ENCODE measurements around the gene SORBS2.

The SORBS2 gene

DNA sequence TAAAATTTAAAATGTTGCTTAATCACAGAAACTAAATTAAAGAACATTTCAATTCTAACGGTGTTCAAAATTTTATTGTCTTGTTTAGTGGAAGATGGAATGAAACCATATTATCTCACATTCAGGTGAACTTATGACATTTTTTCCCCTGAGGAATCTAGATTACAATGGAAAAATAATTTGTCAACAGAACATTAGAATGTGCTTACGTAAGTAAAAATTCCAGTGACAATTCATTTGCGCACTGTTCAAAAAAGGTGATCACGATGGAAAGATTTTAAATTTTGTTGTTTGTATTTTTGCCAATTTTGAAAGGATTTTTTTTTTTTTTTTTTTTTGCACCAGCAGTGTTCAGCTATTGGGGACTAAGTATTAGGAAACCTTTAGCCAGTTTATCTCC lies 23.3 kb upstream of the SORBS2 start:
- DNase-seq (ENCODE audit: low read depth) = no peak

DNA sequence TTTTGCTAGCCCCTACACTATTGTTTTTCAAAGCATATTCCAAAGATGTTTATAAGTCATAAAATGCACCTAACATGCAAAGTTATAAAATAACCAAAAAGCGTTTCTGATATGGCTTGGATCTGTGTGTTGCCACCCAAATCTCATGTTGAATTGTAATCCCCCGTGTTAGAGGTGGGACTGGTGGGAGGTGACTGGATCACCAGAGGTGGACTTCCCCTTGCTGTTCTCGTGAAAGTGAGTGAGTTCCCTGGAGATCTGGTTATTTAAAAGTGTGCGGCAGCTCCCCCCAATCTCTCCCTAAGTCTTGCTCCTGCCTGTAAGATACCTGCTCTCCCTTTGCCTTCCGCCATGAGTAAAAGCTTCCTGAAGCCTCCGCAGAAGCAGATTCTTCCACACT lies 22.8 kb upstream of the SORBS2 start:
- DNase-seq (ENCODE audit: low read depth) = no peak

DNA sequence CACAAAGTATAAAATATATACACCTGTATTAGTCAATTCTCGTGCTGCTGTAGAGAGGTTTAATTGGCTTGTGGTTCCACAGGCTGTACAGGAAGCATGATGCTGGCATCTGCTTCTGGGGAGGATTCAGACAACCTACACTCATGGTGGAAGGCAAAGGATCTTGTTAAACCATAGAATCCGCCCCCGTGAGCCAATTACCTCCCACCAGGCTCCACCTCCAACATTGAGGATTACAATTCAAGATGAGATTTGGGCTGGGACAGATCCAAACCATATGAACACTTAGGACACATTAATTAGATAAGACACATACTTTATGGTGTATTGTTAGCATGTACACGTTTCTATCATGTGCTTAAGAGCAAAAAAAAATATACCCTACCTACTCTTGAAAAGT lies 22.1 kb upstream of the SORBS2 start:
- no peak for DNase-seq (ENCODE audit: low read depth)

DNA sequence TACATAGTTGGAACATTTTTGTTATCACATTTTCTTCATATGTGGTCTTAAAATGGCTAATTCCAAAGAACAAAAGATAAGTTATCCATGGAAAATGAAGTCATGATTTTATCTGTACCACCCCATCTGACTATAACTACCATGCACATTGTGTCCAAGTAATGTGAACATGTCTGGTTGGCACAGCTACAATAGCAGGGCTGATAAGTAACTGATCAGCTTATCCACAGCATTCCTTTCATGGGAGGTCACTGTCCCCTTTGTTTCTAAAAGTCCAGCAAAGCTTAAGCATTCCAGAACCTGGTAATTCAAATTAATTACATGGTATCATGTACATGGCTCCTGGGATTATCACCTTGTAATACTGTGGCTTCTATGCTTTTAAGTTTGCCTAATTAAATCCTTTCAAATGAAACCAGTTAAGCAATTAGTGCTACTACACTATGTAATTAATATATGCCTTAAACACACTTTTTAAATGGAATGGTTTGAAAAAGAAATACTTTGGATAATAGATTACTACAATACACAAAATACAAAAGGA lies 21.1 kb upstream of the SORBS2 start:
- DNase-seq (ENCODE audit: low read depth) = no peak

DNA sequence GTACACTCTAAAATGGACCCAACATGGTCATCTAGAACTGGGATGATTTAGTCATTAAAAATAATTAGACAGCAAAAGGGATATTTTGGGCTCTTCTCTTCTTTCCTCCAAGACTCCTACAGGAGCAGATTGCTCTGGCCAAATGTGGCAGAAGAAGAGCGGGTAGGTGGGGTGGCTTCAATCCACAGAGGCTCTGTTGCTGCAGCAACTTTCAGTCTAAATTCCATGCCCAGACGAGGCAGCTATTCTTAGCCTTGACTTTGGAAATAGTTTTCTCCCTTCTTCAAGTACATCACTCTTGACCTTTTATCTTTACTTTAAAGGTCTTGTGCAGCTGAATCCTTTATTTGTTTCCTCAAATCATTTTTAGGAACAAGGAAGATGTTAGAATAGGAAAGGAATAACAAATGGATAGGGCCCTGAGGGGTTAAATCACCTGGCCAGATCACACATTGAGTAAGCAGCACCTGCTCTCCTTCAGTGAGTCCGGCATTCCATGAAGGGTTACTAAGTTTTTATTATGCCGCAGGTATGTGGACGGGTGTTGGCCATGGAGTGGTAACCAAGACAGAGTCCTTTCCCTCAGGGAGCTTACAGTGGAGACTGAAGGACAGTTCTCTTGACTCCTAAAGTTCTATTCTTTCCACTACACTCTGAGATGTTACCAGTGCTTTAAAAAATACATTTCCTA lies 19.3 kb upstream of the SORBS2 start:
- DNase-seq (ENCODE audit: low read depth) = no peak

DNA sequence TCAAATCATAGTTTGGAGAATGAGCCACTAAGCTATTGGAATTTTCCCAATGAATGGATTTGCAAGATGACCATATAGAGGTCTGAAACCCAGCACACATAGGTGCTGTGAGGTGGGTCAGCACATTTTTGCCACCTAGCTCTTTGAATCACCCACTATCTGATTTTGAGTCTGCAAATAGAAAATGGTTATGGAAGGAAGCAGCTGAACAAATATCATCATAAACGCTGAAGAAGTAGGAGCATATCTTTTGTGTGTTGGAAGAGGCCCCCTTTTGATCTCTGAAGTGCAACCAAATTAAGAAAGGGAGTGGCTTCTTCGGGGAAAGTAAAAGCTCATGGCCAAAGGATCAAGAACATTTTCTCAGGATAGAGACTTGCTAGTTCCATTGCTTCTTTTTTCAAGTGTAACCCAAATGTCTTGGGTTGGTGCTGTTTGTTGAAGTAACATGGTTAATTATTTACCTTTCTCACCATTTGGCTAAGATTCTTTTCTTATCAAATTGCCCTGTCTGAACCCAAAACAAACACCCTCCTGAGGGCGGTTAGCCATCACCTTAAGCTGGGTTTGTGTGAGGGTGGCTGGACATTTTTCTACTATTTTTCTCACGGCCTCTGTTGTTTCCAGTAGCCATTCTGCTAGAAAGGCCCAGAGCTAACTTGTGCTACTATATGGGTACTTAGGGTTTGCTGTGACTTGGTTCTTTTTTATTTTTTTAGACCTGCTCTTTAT lies 18.4 kb upstream of the SORBS2 start:
- no peak for DNase-seq (ENCODE audit: low read depth)

DNA sequence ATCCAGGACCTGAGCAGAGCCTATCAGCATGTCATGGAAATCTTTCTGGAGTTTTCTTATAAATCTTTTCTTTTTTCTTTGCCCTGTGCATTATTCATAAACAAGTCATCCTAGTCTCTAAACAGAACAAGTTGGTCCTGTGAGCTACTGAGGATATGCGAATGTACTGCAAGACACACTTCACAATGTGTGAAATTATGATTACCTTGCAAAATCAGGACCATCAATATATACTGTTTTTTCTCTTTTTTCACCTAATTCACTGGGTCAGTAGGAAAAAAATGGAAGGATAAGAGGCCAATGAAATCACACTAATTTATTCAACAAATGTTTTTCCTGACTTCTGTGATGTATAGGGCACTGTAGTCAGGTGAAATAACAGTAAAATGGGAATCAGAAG lies 14.4 kb upstream of the SORBS2 start:
- DNase-seq (ENCODE audit: low read depth) = no peak

DNA sequence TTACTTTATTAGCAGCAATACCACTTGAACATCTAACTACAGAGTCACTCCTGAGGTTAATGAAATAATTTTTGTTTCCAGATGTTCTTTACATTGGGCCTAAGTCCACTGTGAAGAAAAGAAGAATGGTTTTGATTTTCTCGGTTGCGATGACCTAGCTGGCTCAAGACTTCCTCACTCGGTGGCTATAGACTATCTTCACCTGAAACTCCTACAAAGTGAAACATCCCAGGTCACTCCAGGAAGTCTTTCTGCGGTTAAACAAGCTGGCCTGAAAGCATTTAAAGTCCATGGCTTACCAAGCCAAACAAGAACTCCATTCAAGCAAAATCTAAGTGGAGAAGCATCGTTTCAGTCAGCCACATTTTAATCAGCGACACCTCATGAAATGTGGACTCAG lies 13.7 kb upstream of the SORBS2 start:
- DNase-seq (ENCODE audit: low read depth) = no peak

DNA sequence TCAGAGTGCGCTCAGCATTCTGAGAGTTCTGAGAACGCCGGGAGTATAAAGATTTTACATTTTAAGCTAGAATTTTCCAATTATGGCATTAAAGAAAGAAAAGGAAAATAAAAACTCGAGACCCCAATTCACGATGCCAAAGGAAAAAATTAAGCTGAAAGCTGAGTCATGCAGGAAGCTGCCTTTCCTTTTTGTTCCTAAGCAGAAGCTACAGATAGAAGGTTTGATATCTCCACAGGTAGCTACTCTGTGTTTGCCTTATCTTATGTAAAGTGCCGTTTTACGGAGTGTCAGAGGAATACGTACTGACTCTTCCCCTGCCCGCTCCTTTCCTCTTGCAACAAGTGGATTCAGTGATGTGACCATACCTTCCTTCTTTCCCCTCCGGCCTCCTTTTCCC lies 10.8 kb upstream of the SORBS2 start:
- no peak for DNase-seq (ENCODE audit: low read depth)

DNA sequence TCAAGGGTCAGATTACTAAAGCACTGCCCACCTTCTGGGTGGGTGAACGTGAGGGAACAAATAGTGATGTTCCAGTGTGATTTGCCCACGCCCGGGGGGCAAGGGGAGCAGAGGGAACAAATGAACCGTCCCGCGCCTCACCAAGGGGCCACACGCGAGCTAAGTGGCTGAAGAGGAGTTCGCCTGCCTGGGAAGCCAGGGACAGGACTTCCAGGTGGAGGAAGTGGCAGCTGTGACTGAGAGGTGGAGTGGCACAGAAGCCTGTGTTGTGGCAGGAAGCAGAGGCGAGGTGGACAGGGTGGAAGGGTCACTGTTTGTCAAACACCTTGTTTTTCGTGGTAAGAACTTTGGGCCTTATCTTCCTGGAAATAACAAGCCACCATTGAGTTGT lies 9.0 kb upstream of the SORBS2 start:
- DNase-seq (ENCODE audit: low read depth) = no peak

DNA sequence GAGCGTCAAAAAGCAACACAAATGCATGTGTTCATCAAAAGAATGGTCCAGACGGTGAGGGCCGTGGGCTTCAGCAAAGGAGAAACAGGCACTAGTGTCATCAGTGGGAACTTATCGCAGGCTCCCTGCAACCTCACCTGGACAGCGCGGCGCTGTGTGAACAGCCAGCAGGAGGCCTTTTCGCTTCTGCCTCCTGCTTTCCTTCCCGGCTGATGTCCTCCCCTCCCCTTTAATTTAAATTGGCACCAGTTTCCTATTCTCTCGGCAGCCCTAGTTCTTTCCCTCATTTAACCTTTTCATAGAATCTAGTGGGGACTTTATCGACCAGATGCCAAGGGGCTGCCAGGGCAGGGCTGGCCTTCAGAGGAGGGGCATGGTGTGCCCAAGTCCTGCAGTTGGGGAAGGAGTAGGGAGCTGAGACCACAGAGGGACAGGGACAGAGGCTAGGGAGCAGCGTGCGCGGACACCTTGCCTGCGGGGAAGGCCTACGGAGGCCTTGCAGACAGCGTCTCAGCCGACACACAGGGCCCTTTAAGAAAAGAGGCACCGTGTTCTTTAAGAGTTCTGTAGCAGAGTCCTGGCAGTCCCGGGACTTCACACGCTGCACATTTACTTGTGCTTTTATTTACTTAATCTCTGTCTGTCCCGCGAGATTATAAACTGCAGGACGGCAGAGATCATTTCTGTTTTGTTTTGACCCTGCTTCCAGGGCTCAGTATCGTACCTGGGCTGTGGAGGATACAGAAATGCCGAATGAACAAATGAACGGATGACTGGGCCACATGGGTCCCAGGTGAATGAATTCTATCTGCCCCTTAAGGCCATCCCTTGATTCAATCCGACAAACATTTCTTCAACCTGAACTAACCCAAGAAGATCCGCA lies 8.4 kb upstream of the SORBS2 start:
- no peak for DNase-seq (ENCODE audit: low read depth)

DNA sequence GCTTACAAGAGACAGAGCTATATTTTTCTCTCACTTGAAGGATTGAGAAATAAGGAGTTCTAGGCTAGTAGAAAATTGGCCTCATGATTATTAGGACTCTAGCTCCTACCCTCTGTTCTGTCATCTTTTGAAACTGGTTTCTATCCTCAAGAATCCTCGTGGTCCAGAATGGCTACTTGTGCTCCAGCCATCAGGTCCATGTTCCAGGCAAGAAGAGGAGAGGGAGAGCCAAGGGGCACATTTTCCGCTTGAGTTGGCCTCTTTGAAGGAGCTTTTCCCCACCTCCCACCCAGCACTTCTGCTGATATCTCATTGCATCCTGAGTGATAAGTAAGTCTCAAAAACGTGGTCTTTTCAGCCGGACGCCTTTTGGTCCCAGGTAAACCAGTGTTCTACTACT lies 7.2 kb upstream of the SORBS2 start:
- DNase-seq (ENCODE audit: low read depth) = no peak

DNA sequence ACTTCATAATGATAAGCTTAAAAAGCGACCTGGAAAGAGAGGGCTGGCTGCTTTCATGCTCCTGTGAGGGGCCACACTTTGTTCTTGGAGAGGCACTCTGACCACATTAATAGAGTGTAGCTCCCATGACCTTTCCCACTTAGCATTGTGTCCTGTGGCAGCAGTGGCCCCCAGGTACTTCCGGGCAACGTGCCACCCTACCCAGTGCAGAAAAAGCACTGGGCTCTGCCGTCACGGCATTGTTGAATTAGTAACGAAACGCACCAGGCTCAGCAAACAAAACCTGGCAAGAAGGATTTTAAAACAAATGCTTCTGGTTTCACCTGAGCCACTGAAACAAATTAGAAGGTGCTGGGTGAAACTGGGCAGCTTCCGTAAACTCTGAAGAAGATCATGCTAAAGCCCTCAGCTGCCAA lies 5.4 kb upstream of the SORBS2 start:
- no peak for DNase-seq (ENCODE audit: low read depth)

DNA sequence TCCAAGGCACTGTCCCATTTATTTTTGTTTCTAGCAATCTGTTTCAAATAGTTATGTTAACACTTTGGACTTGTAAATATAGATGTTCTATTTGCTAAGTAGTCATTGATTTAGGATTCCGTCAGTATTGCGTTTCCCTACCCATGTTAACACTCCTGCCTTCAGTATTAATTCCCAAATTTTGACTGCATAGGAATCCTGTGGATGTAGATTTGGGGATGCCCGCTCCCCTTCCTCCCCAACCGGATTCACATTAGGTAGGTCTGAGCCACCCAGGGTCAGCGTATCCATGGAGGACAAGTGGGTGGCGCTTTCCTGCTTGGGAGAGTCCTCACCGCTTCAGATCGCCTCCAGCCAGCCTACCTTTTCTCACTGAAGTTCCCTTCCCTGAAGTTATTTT lies 1.1 kb upstream of the SORBS2 start:
- DNase-seq (ENCODE audit: low read depth) = no peak

DNA sequence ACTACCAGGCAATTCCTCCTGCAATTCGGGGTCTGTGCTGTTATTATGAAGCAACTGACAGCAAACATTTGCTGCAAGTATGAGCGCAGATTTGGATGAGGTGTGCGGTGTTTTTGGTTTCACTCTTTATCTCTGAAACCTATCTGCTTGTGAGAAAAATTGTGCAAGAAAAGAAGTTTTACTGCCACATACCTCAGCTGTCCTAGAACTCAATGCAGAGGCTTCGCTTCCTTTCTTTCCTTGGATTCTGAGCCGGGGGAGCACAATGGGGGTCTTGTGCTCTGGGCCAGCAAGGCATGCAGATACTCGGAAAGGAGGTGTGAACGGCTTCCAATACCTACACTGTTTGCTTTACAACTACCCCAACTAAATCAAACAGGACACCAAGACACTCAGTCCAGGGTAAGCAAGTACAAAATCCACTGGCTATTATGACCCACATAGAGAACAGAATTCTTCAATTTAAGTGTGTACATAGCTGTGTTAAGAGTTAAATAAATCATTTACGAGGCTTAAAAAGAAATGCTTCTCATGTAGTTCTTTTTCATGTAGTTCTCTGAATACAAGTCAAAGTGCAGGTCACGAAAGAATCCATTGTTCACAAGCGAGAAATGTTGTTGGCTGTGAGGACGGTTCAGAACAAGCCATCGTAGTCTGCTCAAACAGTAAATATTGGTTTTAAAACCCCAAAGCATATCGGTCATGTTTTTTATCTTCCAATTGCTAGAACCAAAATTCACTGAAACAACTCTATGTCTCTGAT lies 1.1 kb downstream of the SORBS2 start:
- DNase-seq (ENCODE audit: low read depth) = no peak

DNA sequence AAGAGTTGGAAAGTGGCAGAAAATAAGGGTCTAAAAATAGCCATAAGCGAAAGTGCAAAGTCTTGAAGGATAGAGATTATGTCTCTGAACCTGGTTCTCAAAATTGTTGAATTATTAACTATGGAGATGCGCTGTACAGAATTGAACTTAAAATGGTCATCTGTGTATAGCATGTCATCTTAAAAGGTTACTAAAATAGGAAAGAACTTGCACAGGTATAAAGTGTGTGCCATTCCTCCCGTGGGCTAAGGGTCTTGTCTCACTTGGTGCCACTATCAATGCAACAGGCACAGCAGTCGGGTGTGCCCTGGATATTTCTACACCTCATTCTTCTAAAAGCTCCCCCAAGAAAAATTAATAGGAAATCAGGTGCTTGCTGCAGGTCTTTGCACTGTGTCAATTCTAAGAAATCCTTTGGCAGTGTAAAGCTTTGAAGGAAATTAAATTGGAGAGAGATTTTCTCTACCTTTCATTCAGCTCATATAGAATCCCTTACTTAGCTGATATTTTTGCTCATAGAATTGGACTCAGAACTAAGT lies 2.4 kb downstream of the SORBS2 start:
- DNase-seq (ENCODE audit: low read depth) = no peak

DNA sequence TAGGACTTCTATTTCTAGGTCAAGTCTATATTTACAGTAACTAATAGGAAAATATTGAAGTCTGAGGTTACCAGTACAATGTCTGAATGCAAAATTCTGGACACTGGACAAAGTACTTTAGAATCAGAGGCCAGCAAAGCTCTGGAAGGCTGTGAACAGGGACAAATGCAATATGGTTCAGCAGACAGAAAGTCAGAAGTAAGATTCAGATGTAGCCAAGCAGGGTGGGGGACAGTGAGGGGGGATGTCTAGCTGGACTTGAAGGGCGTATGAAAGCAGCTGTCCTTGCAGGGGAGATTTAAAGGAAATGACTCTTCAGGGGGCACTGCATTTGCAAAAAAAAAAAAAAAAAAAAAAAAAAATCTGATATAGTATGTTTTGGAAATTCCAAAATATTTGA lies 2.9 kb downstream of the SORBS2 start:
- DNase-seq (ENCODE audit: low read depth) = no peak

DNA sequence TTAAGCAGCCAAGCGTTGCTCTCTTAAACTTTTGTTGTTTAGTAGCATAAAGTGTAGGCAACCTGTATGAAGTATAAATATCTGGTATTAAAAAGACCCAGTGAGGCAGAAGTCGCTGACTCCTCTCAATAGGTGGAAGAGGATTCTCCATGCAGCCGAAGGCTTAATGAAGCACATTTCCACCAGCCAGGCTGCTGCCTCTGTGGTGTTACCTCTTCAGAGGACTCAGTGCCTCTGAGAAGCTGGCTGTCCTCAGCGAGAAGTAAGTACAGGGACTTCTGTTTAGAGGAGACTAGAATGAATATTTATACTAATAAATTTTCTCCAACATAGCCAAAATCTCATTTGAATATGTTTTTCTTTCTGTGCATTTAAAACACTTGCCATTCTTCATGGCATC lies 6.0 kb downstream of the SORBS2 start:
- no peak for DNase-seq (ENCODE audit: low read depth)

DNA sequence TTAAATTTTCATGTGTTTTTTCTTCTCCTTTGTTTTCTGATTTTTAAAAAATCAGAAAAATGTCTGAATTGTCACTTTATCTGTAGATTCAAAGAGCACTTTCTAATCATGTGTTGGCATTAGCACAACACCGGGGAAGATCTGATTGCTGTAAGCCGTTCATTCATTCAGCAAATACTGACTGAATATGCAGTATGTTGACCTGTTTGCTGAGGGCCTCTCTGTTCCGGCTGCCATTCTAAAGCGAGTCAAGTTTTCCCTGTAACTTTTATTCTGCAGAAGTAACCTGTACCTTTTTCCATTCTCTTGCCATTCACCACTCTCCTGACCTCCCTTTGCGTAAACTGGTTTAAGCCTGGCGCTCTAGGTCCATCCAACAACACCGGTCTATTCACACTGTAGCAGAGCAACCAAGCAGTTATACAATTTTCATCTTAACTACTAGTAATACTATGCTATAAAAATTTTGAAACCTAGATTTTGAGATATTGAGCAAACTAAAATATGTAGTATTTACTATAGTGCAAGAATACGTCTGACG lies 6.7 kb downstream of the SORBS2 start:
- DNase-seq (ENCODE audit: low read depth) = no peak

DNA sequence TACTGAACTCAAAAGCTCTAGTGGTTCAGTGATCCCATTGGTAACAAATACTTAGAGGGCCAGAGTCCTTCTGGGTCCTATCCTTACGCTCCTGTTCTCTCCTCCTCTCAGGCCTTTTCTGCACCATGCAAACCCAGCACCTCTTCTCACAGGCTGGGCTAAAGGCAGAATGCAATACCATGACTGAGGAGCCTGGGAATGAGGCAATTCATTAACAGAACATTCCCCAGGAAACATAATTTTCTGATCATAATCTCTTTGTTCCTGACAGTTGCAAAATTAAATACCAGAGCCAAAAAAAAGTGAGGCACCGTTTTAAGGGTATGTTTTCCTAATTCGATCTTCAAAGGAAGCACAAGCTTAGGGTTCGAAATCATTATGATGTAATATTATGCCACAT lies 9.0 kb downstream of the SORBS2 start:
- DNase-seq (ENCODE audit: low read depth) = no peak

DNA sequence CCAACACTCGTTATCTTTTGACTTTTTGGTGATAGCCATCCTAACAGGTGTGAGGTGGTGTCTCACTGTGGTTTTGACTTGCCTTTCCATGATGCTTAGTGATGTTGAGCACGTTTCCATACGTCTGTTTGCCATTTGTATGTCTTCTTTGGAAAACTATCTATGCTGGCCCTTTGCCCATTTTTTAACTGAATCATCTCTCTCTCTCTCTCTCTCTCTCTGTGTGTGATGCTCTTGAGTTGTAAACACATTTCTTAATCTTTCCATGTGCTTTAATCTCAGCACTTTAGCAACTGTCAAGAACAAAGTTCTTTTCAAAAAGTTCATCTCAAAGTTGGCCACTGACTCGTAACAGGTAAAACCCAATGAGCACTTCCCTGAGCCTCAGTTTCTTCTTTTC lies 10.5 kb downstream of the SORBS2 start:
- no peak for DNase-seq (ENCODE audit: low read depth)

Data from stimulated activated CD4-positive, alpha-beta T cell treated with anti-CD3 and anti-CD28 coated beads, Interleukin-2, amount 100 ng/mL, for 4 hours (primary cell).